GM18868 (cell line): ENCODE results near the gene C2CD4C.
"Not testable (repeated sequence)": the region's sequence is repeated elsewhere in the genome, so short reads cannot be mapped to it uniquely, and the experiment has no call there.

ENCODE experiments used
- ATAC-seq: cut with Tn5 transposase; IDR thresholded peaks from one replicate; pipeline ENCODE4 v1.9.1; 2021; ENCODE audit warnings: mild to moderate bottlenecking, moderate library complexity; ENCODE audit not compliant: unreplicated experiment

C2CD4C gene

GRCh38 chr19:408902-409515 is at the start of gene C2CD4C:
Gene C2CD4C, minus strand, starts transcription at chr19:409147. Its CDS starts 786 bp downstream, at chr19:408361.
- ATAC-seq: no peak

- no peak for ATAC-seq
Measured at GRCh38 chr19:458091-459042, 49.4 kb upstream of the C2CD4C start.

GRCh38 chr19:457636-458035 is 48.7 kb upstream of the C2CD4C start:
- no peak for ATAC-seq

GRCh38 chr19:456547-457110 is 47.7 kb upstream of the C2CD4C start:
- no peak for ATAC-seq

- ATAC-seq: no peak
Measured at GRCh38 chr19:455851-456546, 47.1 kb upstream of the C2CD4C start.

- ATAC-seq: no peak
Measured at GRCh38 chr19:455031-455705, 46.2 kb upstream of the C2CD4C start.

GRCh38 chr19:453606-454005 is 44.7 kb upstream of the C2CD4C start:
- no peak for ATAC-seq

GRCh38 chr19:452829-453228 is 43.9 kb upstream of the C2CD4C start:
- ATAC-seq: no peak

- ATAC-seq: not testable (repeated sequence)
Measured at GRCh38 chr19:450912-451481, 42.0 kb upstream of the C2CD4C start.

- no peak for ATAC-seq
Measured at GRCh38 chr19:449916-450315, 41.0 kb upstream of the C2CD4C start.

- no peak for ATAC-seq
Measured at GRCh38 chr19:447816-448560, 39.0 kb upstream of the C2CD4C start.

- ATAC-seq: no peak
Measured at GRCh38 chr19:447064-447426, 38.1 kb upstream of the C2CD4C start.

GRCh38 chr19:444677-445210 is 35.8 kb upstream of the C2CD4C start:
- no peak for ATAC-seq

- no peak for ATAC-seq
Measured at GRCh38 chr19:443005-443404, 34.1 kb upstream of the C2CD4C start.

- no peak for ATAC-seq
Measured at GRCh38 chr19:442085-442484, 33.1 kb upstream of the C2CD4C start.

- no peak for ATAC-seq
Measured at GRCh38 chr19:441213-441836, 32.4 kb upstream of the C2CD4C start.

GRCh38 chr19:440391-441212 is 31.7 kb upstream of the C2CD4C start:
- no peak for ATAC-seq
